Panc1 (cell line): ENCODE results near the gene CASQ1. TPM values are rescaled to one million over a fixed set of nuclear protein-coding genes. Genes with fewer than 3 reads are reported as not detected.

Experiments used
- ATAC-seq: fragments of 200-7000 bp; cut with Tn5 transposase; 2 replicates; pipeline ENCODE4 v1.9.1; 2020; ENCODE audit warnings: mild to moderate bottlenecking, moderate library complexity
- BruUV-seq: library from RNA; stranded (reverse); fragments of 400-500 nt; replicated peaks from 2 replicates; lab custom pipeline; 2021; lab: Mats Ljungman, UMichigan
- CTCF ChIA-PET: fragments of 300-600 bp; sonication (Branson Sonifier 250); formaldehyde crosslinking; loops from one replicate; lab custom pipeline; 2022; ENCODE audit warnings: antibody characterized with exemption; lab: Charles Lee
- POLR2A ChIA-PET: fragments of 300-600 bp; sonication (Branson Sonifier 250); formaldehyde crosslinking; loops from one replicate; lab custom pipeline; 2022; ENCODE audit warnings: antibody characterized with exemption; lab: Charles Lee
- DNase-seq: peaks from one replicate; pipeline ENCODE4 v3.0.0-alpha.2; 2010; ENCODE audit warnings: low read depth, low spot score
- H3K27ac ChIP-seq: 2 replicates; pipeline ENCODE4 v1.5.1; 2011; ENCODE audit warnings: mild to moderate bottlenecking, low read length, inconsistent platforms
- H3K27me3 ChIP-seq: fragments of 200-500 bp; sonication (Bioruptor generic); 2 replicates; pipeline ENCODE4 v1.6.0; 2014; ENCODE audit warnings: low read length, inconsistent platforms; ENCODE audit not compliant: control insufficient read depth, insufficient read depth
- H3K36me3 ChIP-seq: fragments of 200-500 bp; sonication (Bioruptor generic); 2 replicates; pipeline ENCODE4 v1.5.1; 2014; ENCODE audit warnings: inconsistent platforms, mild to moderate bottlenecking, low read length, moderate library complexity; ENCODE audit not compliant: control insufficient read depth, insufficient read depth
- H3K4me1 ChIP-seq: 2 replicates; pipeline ENCODE4 v1.5.1; 2011; ENCODE audit warnings: inconsistent platforms, mild to moderate bottlenecking, low read length, moderate library complexity; ENCODE audit not compliant: control insufficient read depth, insufficient read depth
- H3K4me3 ChIP-seq, 2 experiments: 2 replicates each; pipeline ENCODE4 v1.5.1; 2011 to 2012; ENCODE audit warnings: low read depth in 2 of 2, low read length in 2 of 2, mild to moderate bottlenecking in 2 of 2, inconsistent platforms in 1 of 2, moderate library complexity in 1 of 2
- H3K9me3 ChIP-seq: fragments of 200-500 bp; sonication (Bioruptor generic); 2 replicates; pipeline ENCODE4 v1.5.1; 2014; ENCODE audit warnings: low read depth, mild to moderate bottlenecking, inconsistent platforms, low read length, moderate library complexity; ENCODE audit not compliant: control insufficient read depth, insufficient read depth
- CTCF ChIP-seq: fragments of 450-650 bp; IDR thresholded peaks from 2 replicates; pipeline ENCODE4 v1.5.1; 2017; ENCODE audit warnings: mild to moderate bottlenecking
- POLR2AphosphoS5 ChIP-seq: IDR thresholded peaks from 2 replicates; pipeline ENCODE4 v1.6.1; 2012; ENCODE audit warnings: mild to moderate bottlenecking, low read depth, low read length, moderate library complexity
- SIN3A ChIP-seq: IDR thresholded peaks from 2 replicates; pipeline ENCODE4 v1.6.1; 2012; ENCODE audit warnings: low read depth, mild to moderate bottlenecking, low read length, moderate library complexity, borderline replicate concordance; ENCODE audit not compliant: insufficient read depth
- TCF7L2 ChIP-seq: IDR thresholded peaks from 2 replicates; pipeline ENCODE4 v1.6.1; 2011; ENCODE audit warnings: mild to moderate bottlenecking, low read depth, low read length, inconsistent platforms
- in situ Hi-C: cut with HindIII; loops from 2 replicates; pipeline ENCODE4 v1.10.0; 2016; ENCODE audit warnings: low sequenced_read_pairs, low pct_unique_long_range_greater_than_20kb
- intact Hi-C: fragments of 100-400 bp; cut with micrococcal nuclease; formaldehyde crosslinking; loops from one replicate; pipeline ENCODE4 v1.10.0; 2022; ENCODE audit not compliant: unreplicated experiment
- total RNA-seq: library from RNA; stranded (reverse); gene quantifications from one replicate; pipeline ENCODE4 v1.2.1, GENCODE V29; 2021; ENCODE audit not compliant: unreplicated experiment
- TF ChIP-seq, protein P1 (sequence below), 2 experiments: IDR thresholded peaks; 2 replicates each; pipeline ENCODE4 v1.6.1; 2011 to 2012; ENCODE audit warnings: low read depth in 2 of 2, control low read depth in 1 of 2, low read length in 1 of 2, mild to moderate bottlenecking in 1 of 2, moderate library complexity in 1 of 2; ENCODE audit not compliant: insufficient read depth in 1 of 2

The CASQ1 gene
- total RNA-seq, 1 experiment from 2014 or later = not detected

GRCh38 chr1:160209321-160210046 lies 19.1 kb downstream of the CASQ1 start:
- TF ChIP-seq CTCF = no peak
- TF ChIP-seq, protein P1, sequence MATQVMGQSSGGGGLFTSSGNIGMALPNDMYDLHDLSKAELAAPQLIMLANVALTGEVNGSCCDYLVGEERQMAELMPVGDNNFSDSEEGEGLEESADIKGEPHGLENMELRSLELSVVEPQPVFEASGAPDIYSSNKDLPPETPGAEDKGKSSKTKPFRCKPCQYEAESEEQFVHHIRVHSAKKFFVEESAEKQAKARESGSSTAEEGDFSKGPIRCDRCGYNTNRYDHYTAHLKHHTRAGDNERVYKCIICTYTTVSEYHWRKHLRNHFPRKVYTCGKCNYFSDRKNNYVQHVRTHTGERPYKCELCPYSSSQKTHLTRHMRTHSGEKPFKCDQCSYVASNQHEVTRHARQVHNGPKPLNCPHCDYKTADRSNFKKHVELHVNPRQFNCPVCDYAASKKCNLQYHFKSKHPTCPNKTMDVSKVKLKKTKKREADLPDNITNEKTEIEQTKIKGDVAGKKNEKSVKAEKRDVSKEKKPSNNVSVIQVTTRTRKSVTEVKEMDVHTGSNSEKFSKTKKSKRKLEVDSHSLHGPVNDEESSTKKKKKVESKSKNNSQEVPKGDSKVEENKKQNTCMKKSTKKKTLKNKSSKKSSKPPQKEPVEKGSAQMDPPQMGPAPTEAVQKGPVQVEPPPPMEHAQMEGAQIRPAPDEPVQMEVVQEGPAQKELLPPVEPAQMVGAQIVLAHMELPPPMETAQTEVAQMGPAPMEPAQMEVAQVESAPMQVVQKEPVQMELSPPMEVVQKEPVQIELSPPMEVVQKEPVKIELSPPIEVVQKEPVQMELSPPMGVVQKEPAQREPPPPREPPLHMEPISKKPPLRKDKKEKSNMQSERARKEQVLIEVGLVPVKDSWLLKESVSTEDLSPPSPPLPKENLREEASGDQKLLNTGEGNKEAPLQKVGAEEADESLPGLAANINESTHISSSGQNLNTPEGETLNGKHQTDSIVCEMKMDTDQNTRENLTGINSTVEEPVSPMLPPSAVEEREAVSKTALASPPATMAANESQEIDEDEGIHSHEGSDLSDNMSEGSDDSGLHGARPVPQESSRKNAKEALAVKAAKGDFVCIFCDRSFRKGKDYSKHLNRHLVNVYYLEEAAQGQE (IDR thresholded peaks at IDR 0.05; ENCODE audit: insufficient read depth in 1 of 2, low read depth in 2 of 2, low read length in 1 of 2) = no peak
- TF ChIP-seq TCF7L2 = no peak
- TF ChIP-seq POLR2AphosphoS5 = no peak
- TF ChIP-seq SIN3A = no peak
- DNase-seq (no peak), ATAC-seq (no peak)
- peaks cover 15% of the 10 kb centered on the region for H3K4me1 ChIP-seq
- peaks cover 11% of the 10 kb centered on the region for H3K36me3 ChIP-seq
- no peaks in the 10 kb centered on the region for H3K9me3 ChIP-seq
- ChIA-PET POLR2A (no interaction called here), CTCF (interaction anchor here (1.4 kb wide), 1 partner anchor 16 kb away, joined by 3 read pairs; no protein-coding TSS in a partner anchor)
- no peaks in the 10 kb centered on the region for H3K27me3 ChIP-seq
- intact Hi-C loops (no loop called here), in situ Hi-C loops (no loop called here)
- BruUV-seq = no TSS peak
- no peak overlapping the region for H3K4me3 ChIP-seq
- H3K27ac ChIP-seq = no peak overlapping the region

GRCh38 chr1:160210561-160210960 lies 20.2 kb downstream of the CASQ1 start:
- Histone ChIP-seq H3K4me1 (peaks cover 11% of the 10 kb centered on the region), H3K36me3 (peaks cover 13% of the 10 kb centered on the region), H3K27me3 (no peaks in the 10 kb centered on the region), H3K27ac (no peak overlapping the region), H3K9me3 (no peaks in the 10 kb centered on the region), H3K4me3 (no peak overlapping the region)
- intact Hi-C loops = no loop called here
- ChIA-PET POLR2A (no interaction called here), CTCF (no interaction called here)
- TF ChIP-seq CTCF = no peak
- TF ChIP-seq, protein P1 (IDR thresholded peaks at IDR 0.05; ENCODE audit: insufficient read depth in 1 of 2, low read depth in 2 of 2, low read length in 1 of 2) = no peak
- TF ChIP-seq TCF7L2 = no peak
- no peak for TF ChIP-seq POLR2AphosphoS5
- in situ Hi-C loops = no loop called here
- no peak for DNase-seq
- ATAC-seq = no peak
- BruUV-seq = no TSS peak
